ENCODE measurements around the gene LCN15.

Gene LCN15

GRCh38 chr9:136754626-136755301, 9.6 kb downstream of the LCN15 start:
- Histone ChIP-seq H3K36me3 (ENCODE audit: insufficient read depth) (no peaks in the 10 kb centered on the region), H3K27me3 (ENCODE audit: insufficient read depth, low read depth) (peaks cover 51% of the 10 kb centered on the region), H2AFZ (ENCODE audit: low read depth) (no peak overlapping the region), H4K20me1 (ENCODE audit: insufficient read depth) (no peaks in the 10 kb centered on the region), H3K4me3 (IDR thresholded peaks at IDR 0.05; ENCODE audit: insufficient read depth, low read depth, low read length) (no peak overlapping the region), H3K79me2 (ENCODE audit: insufficient read depth, low read depth) (no peaks in the 10 kb centered on the region), H3K27ac (no peak overlapping the region), H3K9ac (no peak overlapping the region), H3K4me1 (ENCODE audit: low read depth, poor library complexity, severe bottlenecking) (no peaks in the 10 kb centered on the region), H3K4me2 (no peak overlapping the region)
- TF ChIP-seq CTCF (conservative IDR thresholded peaks at IDR 0.05; ENCODE audit: low read depth, low read length), result no peak

- Histone ChIP-seq H3K27me3 (ENCODE audit: insufficient read depth, low read depth) (peaks cover 54% of the 10 kb centered on the region), H3K27ac (no peak overlapping the region), H2AFZ (ENCODE audit: low read depth) (no peak overlapping the region)
Measured at GRCh38 chr9:136754059-136754572, 10.2 kb downstream of the LCN15 start.

GRCh38 chr9:136753371-136754058, 10.8 kb downstream of the LCN15 start:
- H3K27me3 ChIP-seq (ENCODE audit: insufficient read depth, low read depth), result peaks cover 60% of the 10 kb centered on the region
- H2AFZ ChIP-seq (ENCODE audit: low read depth), result no peak overlapping the region
- no peak for TF ChIP-seq CTCF (conservative IDR thresholded peaks at IDR 0.05; ENCODE audit: low read depth, low read length)
- H3K27ac ChIP-seq, result no peak overlapping the region
- no peak overlapping the region for H3K4me2 ChIP-seq
- no peak overlapping the region for H3K4me3 ChIP-seq (IDR thresholded peaks at IDR 0.05; ENCODE audit: insufficient read depth, low read depth, low read length)
- H3K79me2 ChIP-seq (ENCODE audit: insufficient read depth, low read depth), result no peaks in the 10 kb centered on the region
- no peaks in the 10 kb centered on the region for H4K20me1 ChIP-seq (ENCODE audit: insufficient read depth)
- no peaks in the 10 kb centered on the region for H3K4me1 ChIP-seq (ENCODE audit: low read depth, poor library complexity, severe bottlenecking)
- H3K36me3 ChIP-seq (ENCODE audit: insufficient read depth), result no peaks in the 10 kb centered on the region
- no peak overlapping the region for H3K9ac ChIP-seq

More at GRCh38 chr9:136754059-136754572, 10.2 kb downstream of the LCN15 start:
- Histone ChIP-seq H3K79me2 (ENCODE audit: insufficient read depth, low read depth) (no peaks in the 10 kb centered on the region), H3K4me3 (IDR thresholded peaks at IDR 0.05; ENCODE audit: insufficient read depth, low read depth, low read length) (no peak overlapping the region), H3K36me3 (ENCODE audit: insufficient read depth) (no peaks in the 10 kb centered on the region), H3K4me1 (ENCODE audit: low read depth, poor library complexity, severe bottlenecking) (no peaks in the 10 kb centered on the region), H3K9ac (no peak overlapping the region), H4K20me1 (ENCODE audit: insufficient read depth) (no peaks in the 10 kb centered on the region), H3K4me2 (no peak overlapping the region)
- no peak for TF ChIP-seq CTCF (conservative IDR thresholded peaks at IDR 0.05; ENCODE audit: low read depth, low read length)

- no peak overlapping the region for H3K27ac ChIP-seq
- H3K4me3 ChIP-seq (IDR thresholded peaks at IDR 0.05; ENCODE audit: insufficient read depth, low read depth, low read length), result no peak overlapping the region
- H3K4me2 ChIP-seq, result no peak overlapping the region
- H3K4me1 ChIP-seq (ENCODE audit: low read depth, poor library complexity, severe bottlenecking), result no peaks in the 10 kb centered on the region
- H3K36me3 ChIP-seq (ENCODE audit: insufficient read depth), result no peaks in the 10 kb centered on the region
- no peaks in the 10 kb centered on the region for H4K20me1 ChIP-seq (ENCODE audit: insufficient read depth)
- no peak overlapping the region for H3K9ac ChIP-seq
- no peak for TF ChIP-seq CTCF (conservative IDR thresholded peaks at IDR 0.05; ENCODE audit: low read depth, low read length)
- no peak overlapping the region for H2AFZ ChIP-seq (ENCODE audit: low read depth)
- H3K27me3 ChIP-seq (ENCODE audit: insufficient read depth, low read depth), result peaks cover 61% of the 10 kb centered on the region
- no peaks in the 10 kb centered on the region for H3K79me2 ChIP-seq (ENCODE audit: insufficient read depth, low read depth)
Measured at GRCh38 chr9:136751814-136752213, 12.5 kb downstream of the LCN15 start.

Measured in KMS-11 (cell line).